Pons (tissue), 1 donor: ENCODE measurements around the gene NALCN.
"Not testable (repeated sequence)": the region's sequence is repeated elsewhere in the genome, so short reads cannot be mapped to it uniquely, and the experiment has no call there.

Experiments used
- DNase-seq: peaks from one replicate; pipeline ENCODE4 v3.0.0-alpha.2; 2016; ENCODE audit warnings: low spot score

Gene NALCN

DNA sequence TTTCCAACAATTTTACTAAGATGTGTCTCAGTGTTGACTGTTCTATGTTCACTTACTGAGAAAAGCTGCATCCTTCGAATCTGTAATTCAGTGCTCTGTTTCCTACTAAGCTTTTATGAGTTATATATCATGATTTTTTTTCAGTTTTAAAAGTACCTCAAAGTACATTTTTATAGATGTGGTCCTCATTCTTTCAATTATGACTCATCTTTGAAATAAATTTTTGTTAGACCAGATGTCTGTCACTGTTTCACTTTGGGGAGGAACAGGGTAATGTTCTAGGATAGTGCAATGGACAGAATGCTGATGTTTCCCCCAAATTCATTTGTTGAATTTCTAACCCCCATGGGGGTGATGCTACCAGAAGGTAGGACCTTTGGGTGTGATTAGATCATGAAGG lies 74.8 kb downstream of the NALCN start:
- DNase-seq: no peak

DNA sequence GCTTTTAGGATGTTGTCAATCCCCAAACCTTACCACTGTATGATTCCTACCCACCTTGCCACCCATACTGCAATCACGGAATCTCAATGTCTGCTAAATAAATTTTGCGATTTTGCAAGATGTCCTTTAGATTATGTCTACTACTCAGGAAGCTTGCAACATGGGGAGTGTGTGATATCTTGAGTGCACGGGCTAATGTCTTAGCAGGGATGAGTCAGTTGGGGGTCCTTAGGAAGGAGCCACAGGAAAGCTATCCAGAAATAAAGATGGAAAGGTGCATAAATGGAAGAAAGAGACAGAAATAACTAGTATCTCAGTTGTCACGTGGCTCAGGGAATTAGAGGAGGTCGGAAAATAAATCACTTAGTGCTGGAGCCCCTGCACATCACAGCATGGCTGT lies 77.1 kb downstream of the NALCN start:
- no peak for DNase-seq

DNA sequence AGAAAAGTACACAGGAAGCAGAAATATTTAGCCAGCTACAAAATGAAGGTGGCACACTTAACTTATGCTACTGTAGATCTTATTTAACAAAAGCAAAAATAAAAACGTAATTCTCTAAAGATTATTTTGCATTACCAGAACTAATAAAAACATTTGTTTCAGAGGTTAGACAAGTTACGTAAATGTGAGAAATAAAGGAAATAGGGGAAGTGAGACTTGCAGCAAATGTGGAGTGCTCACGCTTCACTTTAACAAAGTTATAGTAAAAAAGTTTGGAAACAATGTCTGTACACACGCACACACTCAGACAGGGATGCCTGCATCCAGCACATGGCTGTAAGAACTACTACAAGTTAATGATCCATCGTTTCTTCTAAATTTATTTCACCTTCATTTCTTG lies 83.7 kb downstream of the NALCN start:
- DNase-seq: no peak

DNA sequence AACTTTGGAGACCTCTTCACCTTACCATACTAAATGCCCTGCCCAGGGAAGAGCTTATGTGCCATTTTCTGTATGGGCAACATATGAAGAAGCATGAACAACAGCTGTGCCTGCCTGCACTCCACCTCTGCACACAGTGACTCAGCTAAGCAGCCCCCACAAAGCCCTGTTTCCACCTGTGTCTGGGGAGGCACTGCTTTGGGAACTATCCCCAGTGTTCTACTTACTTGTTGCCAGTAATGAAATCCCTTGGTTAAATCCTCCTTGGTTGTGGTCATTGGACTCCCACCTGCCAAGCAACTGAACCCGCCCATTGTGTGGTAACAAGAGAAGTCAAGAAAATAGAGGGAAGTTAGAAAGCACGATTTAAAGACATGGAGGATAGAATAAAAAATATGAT lies 84.6 kb downstream of the NALCN start:
- no peak for DNase-seq

DNA sequence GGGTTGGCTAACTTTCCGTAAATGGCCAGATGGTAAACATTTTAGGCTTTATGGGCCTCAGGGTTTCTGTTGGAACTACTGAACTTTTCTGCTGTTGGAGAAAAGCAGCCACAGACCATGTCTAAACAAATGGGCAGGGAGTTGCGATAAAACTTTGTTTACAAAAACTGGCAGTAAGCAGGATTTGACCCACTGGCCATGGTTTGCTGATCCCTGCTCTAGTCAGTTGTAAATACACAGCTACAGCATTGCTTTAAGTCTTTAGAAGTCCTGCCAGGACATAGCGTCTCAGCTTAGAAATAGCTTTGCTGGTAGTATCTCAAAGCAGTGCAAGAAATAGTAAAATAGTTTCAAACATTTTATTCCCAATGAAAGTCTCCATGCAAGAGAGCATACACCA lies 88.4 kb downstream of the NALCN start:
- no peak for DNase-seq

DNA sequence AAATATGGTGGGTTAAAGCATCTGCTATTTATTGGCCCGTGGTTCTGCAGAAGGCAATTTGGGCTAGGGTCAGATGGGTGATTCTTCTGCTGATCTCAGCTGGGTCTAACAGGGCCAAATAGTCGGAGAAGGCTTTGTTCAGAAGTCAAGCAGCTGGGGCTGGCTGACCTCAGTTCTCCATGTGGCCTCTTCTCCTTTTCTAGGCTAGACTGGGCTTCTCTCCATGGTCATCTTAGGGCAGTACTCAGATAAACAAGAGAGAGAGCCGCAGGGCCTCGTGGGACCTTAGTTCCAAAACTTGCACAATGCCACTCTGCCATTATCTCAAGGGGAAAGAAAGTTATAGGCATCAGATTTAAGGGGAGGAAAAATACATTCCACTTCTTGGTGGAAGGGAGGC lies 89.6 kb downstream of the NALCN start:
- DNase-seq: no peak

DNA sequence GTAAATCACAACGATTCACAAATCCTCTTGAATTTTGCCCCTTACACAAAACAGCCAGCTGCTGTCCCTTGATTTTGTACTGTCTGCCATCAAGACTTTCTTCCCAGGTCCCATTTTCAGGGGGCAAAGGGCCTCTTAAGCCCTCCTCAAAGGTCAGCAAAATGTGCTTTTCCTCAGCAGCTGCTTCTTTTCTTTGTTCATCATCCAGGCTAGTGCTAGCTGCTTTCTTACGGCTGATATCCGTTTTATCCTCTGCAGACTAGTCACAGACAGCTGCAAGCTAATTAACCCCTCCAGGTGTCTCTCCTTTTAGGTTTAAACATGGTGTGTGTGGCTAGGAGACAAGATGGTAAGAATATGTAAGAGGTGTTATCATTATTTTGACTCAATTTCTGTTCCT lies 90.9 kb downstream of the NALCN start:
- no peak for DNase-seq

DNA sequence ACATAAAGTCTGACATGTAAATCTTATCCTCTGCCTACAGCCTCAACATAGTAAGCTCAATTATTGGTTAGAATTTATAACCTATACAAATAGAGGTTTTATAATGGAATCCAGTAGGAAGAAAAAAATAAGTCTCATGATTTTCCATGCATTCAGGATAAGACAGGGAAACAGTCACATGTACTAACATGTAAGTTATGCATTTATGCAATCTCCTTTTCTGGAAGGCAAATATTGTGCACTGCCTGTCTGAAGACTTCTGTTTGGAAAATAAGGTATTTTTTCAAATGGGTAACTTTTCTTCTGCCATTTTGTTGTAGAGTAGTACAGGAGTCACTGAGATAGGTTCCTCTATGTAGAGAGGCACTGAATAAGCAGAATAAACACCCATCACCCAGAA lies 92.7 kb downstream of the NALCN start:
- DNase-seq: no peak

DNA sequence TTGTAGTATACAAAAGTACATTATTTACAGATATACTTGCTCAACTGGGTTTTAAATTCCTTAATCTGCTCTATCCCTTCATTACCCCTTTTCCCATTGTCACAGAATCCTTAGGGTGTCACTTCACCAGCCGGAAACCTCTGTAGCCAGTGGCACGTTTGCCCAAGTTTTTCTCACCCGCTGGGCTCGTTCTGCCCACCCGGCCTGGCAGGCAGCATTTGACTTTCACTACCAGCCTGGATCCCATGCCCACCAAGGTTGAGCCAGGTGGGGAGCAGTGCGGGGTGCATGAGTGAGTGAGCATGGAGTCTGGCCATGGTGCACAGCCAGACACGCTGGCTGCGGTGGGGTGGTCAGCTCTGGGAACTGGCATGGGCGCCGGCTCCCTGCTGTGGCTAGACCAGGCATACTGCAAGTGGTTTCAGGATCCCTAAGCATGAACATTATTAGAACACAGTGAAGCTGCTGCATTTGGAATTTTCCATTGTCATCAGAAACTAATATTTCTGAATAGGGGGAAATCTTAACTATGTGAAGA lies 98.3 kb downstream of the NALCN start:
- no peak for DNase-seq

DNA sequence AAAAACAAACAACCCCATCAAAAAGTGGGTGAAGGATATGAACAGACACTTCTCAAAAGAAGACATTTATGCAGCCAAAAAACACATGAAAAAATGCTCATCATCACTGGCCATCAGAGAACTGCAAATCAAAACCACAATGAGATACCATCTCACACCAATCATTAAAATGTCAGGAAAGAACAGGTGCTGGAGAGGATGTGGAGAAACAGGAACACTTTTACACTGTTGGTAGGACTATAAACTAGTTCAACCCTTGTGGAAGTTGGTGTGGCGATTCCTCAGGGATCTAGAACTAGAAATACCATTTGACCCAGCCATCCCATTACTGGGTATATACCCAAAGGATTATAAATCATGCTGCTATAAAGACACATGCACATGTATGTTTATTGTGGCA lies 102.8 kb downstream of the NALCN start:
- not testable (repeated sequence) for DNase-seq

DNA sequence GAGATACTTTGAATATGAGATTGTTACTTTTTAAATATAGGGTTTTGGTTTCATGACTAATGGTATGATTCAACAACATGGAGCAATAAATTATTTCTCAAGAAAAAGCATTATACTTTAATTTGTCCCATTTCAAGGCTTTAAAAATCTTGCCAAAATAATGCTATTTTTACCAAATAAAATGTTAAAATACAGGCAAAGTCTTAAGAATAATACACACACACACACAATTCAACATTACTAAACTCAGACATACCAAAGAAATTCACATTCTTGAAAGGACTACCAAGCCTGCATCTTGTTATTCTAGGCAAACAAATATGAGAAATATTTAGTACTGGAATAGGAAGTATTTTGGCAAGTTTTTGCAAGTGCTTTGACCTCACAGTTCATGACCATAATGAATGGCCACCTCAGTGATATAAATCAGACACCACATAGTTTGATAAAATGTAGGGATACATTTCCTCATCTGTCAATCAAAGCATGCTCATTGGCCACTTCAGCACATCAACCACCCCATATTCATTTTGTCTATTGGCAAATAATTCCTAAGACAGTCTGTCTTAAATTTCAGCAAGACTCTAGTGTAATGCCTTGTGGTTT lies 107.2 kb downstream of the NALCN start:
- DNase-seq: no peak

DNA sequence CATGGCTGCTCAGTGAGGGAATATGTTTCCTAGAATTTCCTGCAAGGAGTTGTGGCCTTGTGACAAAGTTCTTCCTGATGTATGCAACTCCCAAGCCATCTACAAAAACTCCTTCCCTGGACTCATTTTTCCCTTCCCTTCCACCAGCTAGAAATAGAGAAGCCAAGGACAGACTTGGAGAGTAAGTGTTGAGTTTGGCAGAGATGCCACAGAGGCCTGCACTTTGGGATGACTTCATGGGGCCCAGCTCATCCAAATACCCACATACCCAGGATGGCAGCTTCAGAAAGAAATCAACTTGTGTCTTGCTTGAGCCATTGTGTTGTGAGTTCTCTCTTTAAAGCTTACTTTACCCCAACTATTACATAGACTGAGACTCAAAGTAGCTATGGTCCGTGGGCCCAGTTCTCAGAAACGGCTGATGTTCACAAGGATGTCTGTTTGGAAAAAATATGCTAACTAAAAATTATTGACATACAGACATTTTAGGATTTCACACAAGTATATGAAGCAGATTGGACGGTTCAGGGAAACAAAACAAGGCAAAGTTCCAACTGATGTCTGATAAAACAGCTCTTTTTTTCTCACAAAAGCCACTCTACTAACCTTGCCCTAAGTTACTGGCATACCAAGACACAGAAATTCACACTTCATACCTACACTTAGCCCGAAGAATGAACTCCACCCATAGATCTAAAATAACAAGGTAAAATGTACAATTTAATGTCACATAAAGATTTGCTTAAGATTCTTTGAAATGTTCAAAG lies 107.9 kb downstream of the NALCN start:
- no peak for DNase-seq

DNA sequence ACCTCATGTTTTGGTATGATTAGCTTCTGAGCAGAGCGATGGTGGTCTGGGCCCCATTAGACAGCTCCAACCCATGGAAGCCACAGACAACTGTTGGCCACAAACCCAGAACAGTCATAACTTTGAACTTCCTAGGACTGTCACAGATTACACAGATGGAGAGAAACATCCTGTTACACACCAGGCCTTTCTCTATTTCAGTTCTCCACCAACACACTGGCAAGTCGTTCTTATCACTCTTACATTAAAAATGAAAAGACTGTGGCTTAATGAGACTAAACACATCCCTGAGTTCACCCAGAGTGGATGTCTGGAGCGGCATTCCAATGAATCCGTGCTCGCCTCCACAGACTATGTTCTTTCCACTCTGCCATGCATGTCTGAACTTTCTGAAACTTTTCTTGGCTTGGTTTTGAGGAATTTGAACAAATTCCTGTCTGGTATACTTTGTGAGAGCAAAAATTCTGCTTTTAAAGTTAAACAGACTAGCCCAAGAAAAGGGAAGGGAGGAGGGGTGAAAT lies 109.1 kb downstream of the NALCN start:
- DNase-seq: no peak

DNA sequence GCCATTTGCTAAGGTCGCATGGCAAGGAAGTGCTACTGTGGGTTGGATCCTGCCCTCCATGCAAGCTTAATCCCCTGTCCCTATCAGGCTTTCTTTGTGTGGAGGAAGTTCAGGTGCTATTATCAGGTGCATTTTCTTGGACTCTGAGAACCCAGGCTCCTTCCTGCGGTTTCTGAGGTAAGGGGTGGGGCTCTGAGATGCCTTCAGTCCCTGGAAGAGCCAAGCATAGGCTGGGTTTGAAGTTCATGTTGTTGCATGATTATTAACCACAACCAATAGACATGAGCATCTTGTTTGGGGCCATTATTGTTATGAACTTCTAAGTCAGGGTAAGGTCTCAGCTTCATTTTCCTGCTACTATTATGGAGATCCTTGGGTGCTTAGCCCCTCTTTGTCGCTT lies 109.5 kb downstream of the NALCN start:
- DNase-seq: no peak

DNA sequence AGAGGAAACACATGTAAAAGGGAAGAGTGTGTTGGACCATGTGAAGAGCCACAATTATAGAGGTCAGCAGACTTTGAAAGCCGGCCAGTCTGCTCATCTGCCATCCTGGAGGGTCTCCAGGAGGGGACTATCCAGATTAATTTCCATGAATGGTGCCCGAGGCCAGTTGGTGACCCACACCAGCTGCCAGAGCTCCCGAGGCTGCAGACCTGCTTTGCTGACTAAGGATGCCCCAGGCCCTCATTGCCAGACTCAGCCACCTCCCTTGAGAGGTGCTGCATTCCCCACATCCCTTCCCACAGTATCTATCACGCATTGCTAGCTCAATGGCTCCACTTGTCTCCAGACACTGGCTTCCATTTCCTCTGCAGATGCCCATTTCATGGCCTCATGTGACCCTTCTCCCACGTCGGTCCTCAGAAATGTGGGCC lies 110.3 kb downstream of the NALCN start:
- DNase-seq: no peak

DNA sequence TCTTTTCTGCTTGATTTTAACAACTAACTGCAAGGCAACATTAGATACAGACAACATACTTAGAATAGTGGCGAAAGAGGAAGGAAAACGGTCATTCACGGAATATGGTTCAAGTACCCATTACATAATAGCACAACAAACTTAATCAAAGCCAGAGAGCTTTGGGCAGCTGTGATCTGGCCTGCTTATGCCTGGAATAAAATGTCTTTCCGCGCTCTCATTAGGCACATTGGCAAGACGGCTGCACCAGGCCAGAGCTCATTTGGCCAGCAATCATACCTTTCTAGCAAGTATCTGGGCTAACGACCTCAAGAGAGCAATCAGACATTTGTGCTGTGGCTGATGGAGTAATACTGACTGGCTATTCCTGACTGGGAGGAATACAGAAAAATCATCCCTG lies 112.8 kb downstream of the NALCN start:
- peak; percentile 24 for DNase-seq

DNA sequence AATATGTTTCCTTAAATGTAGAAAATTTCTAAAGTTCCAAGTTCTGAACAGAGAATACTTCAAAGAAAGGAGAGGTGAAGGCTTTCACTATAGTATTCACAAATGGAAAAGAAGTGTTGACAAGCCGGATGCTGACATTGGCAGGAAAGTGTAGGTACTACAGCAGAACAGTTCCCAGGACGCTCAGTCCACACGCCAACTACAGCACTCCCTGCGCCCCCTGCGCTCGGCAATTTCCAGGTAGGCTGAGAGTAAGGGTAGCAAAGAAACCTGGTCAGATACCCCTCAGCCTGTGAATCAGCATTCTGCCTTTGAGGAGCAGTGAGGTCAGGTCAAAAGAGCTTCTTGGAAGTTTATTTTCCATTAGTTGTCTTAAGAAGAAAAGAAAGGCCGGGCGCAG lies 115.3 kb downstream of the NALCN start:
- DNase-seq: no peak

DNA sequence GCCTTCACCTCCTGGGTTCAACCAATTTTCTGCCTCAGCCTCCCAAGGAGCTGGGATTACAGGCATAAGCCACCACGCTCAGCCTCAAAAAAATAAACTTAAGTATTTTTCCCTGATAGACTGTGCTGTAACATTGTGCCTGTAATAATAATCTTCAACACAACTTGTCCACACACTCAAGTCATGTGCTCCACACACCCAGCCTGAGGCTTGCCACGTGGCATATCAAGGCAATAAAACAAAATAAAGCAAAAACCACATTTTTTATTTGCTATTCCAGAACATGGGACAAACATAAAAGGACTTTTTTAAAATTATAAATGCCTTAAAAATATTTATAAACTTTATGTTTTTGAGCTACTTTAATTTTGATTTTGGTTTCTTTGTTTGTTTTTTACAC lies 115.8 kb downstream of the NALCN start:
- DNase-seq: no peak

DNA sequence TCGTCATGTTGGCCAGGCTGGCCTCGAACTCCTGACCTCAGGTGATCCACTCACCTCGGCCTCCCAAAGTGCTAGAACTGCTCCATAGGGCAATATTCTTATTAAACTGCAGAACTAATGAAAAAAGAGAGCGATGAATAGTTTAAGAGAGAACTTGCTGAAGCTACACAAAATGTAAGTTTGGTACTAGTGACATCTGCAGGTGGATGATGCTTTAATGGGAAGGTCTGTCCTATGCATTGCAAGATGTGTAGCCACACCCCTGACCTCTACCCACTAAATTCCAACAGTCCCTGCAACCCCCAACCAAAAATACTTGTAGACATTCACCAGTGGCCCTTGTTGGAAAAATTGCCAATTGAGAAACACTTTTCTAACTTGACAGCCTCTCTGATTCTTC lies 117.8 kb downstream of the NALCN start:
- DNase-seq: no peak

DNA sequence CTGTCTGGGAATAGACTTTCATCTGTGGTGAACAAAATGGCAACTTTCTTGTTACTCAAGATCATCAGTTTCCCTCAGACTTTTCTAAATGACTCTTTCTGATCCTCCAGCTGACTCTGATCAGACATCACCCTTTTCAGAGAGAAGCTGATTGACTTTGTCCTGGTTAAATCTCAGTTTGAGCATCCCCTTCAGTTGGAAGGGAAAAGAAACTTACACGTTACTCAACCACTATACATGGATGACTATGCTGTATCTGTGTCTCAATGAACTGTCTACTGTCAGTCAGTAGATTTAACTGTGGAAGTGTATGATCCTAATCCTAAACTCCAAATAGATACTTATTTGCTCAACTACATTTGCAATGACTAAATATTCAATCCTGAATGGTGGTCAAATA lies 118.5 kb downstream of the NALCN start:
- DNase-seq: no peak

DNA sequence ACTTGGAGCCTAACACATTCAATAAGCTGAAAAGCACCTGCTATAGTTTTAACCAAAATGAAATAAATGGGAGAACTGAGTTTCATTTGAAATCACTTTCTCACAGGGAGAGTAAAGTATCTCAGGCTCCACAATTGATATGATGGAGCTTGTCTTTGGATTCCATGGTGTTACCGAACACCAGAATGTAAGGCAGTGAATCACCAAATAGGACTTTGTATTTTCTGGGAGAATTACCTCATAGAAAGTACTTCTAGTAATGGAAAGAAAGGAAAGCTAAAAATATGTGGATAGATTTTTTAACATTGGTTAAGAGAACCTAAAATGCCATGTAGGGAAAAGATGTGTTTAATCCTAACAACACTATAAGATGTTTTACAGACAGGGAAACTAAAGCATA lies 123.6 kb downstream of the NALCN start:
- no peak for DNase-seq

DNA sequence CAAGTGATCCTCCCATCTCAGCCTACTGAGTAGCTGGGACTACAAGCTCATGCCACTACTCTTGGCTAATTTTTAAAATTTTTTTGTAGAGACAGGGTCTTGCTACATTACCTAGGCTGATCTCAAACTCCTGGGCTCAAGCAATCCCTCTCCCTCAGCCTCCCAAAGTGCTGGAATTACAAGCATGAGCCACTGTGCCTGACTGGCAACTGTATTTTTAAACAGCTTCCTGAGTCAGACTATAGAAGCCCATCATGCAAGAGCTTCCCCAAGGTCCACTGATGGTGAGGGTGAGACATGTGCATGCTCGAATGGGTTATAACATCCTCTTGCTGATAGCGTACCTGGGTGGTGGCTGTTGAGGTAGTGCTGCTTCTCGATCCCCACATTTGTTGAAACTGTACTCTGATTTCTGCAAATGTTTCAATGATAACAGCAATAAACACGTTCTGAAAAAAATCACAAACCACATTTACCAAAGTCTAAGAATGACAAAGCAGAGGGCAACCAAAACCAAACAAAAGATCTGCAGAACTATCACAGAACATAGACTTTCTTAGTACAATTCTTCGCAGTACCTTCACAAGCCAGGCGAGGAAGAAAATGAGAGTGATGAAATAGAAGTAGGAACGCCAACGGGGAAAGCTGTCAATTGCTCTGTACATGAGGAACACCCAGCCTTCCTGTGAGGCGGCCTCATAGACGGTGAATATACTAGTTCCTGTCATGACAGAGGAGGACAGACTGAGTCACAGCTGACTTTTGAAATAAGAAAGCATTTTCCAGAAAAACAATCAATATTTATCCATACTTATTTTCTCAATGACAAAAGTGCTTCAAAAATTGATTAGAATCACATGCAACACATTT lies 124.4 kb downstream of the NALCN start:
- DNase-seq: no peak

DNA sequence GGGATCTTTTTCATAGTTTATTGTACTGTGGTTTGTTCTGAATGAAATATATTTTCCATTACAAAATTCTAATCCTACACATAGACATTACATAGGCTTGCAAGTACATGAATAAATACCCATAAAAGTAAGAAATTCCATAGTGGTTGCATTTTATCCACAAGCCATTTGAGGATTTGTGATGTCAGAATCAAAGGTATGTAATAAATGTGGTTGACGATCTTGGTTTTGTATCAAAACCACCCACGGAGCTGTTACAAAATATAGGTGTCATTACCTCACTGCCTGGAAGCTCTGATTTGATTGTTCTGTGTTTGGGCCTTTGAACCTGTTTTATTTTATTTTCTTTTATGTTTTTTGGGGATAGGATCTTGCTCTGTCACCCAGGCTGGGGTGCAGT lies 125.1 kb downstream of the NALCN start:
- no peak for DNase-seq
